OCI-LY1 (cell line): Measurements from ENCODE around the gene RABGAP1L.

ENCODE experiments used
- H2AFZ ChIP-seq: fragments of 200-600 bp; sonication (generic), shearing (Covaris generic); 2 replicates; pipeline ENCODE4 v1.6.0; 2014; ENCODE audit warnings: antibody characterized with exemption, mild to moderate bottlenecking, low read length
- H3F3A ChIP-seq: fragments of 200-600 bp; sonication (generic), shearing (Covaris generic); 2 replicates; pipeline ENCODE4 v1.6.0; 2014; ENCODE audit warnings: mild to moderate bottlenecking, antibody characterized with exemption, low read length, moderate library complexity; ENCODE audit not compliant: insufficient read depth
- H3K27ac ChIP-seq: fragments of 200-600 bp; sonication (generic); 2 replicates; pipeline ENCODE4 v1.5.1; 2014; ENCODE audit warnings: low read length, mixed run types, mild to moderate bottlenecking, low read depth; ENCODE audit not compliant: poor library complexity, severe bottlenecking
- H3K27me3 ChIP-seq: fragments of 200-600 bp; sonication (generic); 2 replicates; pipeline ENCODE4 v1.6.0; 2014; ENCODE audit warnings: antibody characterized with exemption, mild to moderate bottlenecking, low read length, moderate library complexity; ENCODE audit not compliant: insufficient read depth
- H3K36me3 ChIP-seq: fragments of 200-600 bp; sonication (generic); 2 replicates; pipeline ENCODE4 v1.6.1; 2014; ENCODE audit warnings: mild to moderate bottlenecking, antibody characterized with exemption, low read length, moderate library complexity, mixed read lengths; ENCODE audit not compliant: insufficient read depth
- H3K4me1 ChIP-seq: fragments of 200-600 bp; sonication (generic); 2 replicates; pipeline ENCODE4 v1.5.1; 2014; ENCODE audit warnings: mild to moderate bottlenecking, low read length, moderate library complexity; ENCODE audit not compliant: insufficient read depth, severe bottlenecking
- H3K4me2 ChIP-seq: fragments of 200-600 bp; sonication (generic), shearing (Covaris generic); 2 replicates; pipeline ENCODE4 v1.6.1; 2014; ENCODE audit warnings: low read length
- H3K4me3 ChIP-seq: fragments of 200-600 bp; sonication (generic); 2 replicates; pipeline ENCODE4 v1.5.1; 2014; ENCODE audit warnings: low read length, low read depth, mild to moderate bottlenecking, mixed read lengths; ENCODE audit not compliant: poor library complexity, severe bottlenecking
- H3K79me2 ChIP-seq: fragments of 200-600 bp; shearing (Covaris generic); 2 replicates; pipeline ENCODE4 v1.6.1; 2016; ENCODE audit warnings: mixed run types, low read length, mixed read lengths; ENCODE audit not compliant: insufficient read depth
- H3K9ac ChIP-seq: fragments of 200-600 bp; sonication (generic), shearing (Covaris generic); 2 replicates; pipeline ENCODE4 v1.6.1; 2014; ENCODE audit warnings: mild to moderate bottlenecking, low read length, mixed read lengths
- H3K9me2 ChIP-seq: fragments of 200-600 bp; sonication (generic), shearing (Covaris generic); 2 replicates; pipeline ENCODE4 v1.6.1; 2014; ENCODE audit warnings: low read depth, mild to moderate bottlenecking, low read length, mixed read lengths
- H3K9me3 ChIP-seq: fragments of 200-600 bp; shearing (Covaris generic); 2 replicates; pipeline ENCODE4 v1.6.1; 2014; ENCODE audit warnings: low read length, mixed read lengths
- H4K20me1 ChIP-seq: fragments of 200-600 bp; sonication (generic), shearing (Covaris generic); 2 replicates; pipeline ENCODE4 v1.6.0; 2016; ENCODE audit warnings: mild to moderate bottlenecking, low read length; ENCODE audit not compliant: insufficient read depth
- EZH2 ChIP-seq: fragments of 200-600 bp; sonication (generic), shearing (Covaris generic); IDR thresholded peaks from 2 replicates; pipeline ENCODE4 v1.8.0; 2017; ENCODE audit warnings: borderline replicate concordance, mixed run types, mild to moderate bottlenecking, antibody characterized with exemption, low read length, moderate library complexity, mixed read lengths
- TF ChIP-seq, protein P1 (sequence below): fragments of 200-600 bp; sonication (generic), shearing (Covaris generic); IDR thresholded peaks from 2 replicates; pipeline ENCODE4 v1.5.1; 2017; ENCODE audit warnings: mild to moderate bottlenecking, antibody characterized with exemption, low read length, moderate library complexity, mixed read lengths

Gene RABGAP1L

DNA sequence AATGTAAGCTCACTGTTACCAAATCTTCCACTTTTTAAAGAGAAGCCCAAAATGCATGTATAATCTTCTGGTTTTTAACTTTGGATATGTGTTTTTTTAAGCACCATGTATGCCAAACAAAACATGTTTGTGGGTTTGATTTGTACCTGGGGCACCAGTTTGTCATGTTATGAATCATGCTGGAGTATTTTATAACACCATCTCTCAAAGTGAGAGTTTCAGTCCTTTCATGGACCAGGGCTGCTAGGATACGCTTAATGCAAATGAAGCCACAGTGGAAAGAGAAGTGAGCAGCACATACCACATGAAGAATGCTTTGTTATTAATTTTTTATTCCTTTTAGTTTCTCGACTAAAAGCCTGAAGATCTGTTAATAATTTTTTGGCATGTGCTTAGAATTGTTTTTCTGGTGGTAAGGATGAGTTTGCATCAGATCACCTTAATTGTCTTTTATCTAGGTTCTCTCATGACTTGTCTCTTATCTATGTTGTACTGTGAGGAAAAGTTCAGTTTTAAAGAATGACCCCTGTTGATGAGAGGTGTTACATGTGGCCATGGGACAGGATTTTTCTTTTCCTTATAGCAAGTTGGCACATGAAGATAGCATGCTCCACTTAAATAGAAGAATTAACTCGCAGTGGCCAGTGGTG is 2.0 kb upstream of the RABGAP1L start:
- Histone ChIP-seq H3K4me1 (peaks cover 58% of the 10 kb centered on the region), H3K79me2 (peaks cover 20% of the 10 kb centered on the region), H2AFZ (no peak overlapping the region), H3F3A (no peaks in the 10 kb centered on the region), H3K9me3 (no peaks in the 10 kb centered on the region), H3K36me3 (no peaks in the 10 kb centered on the region), H3K27me3 (no peaks in the 10 kb centered on the region), H3K9ac (peak overlapping the region; percentile 19; the same call in 1 of the 2 replicates), H3K4me3 (peak overlapping the region; percentile 92), H3K9me2 (no peaks in the 10 kb centered on the region), H4K20me1 (no peaks in the 10 kb centered on the region), H3K4me2 (peak overlapping the region; percentile 85), H3K27ac (peak overlapping the region; percentile 83)
- TF ChIP-seq, protein P1, sequence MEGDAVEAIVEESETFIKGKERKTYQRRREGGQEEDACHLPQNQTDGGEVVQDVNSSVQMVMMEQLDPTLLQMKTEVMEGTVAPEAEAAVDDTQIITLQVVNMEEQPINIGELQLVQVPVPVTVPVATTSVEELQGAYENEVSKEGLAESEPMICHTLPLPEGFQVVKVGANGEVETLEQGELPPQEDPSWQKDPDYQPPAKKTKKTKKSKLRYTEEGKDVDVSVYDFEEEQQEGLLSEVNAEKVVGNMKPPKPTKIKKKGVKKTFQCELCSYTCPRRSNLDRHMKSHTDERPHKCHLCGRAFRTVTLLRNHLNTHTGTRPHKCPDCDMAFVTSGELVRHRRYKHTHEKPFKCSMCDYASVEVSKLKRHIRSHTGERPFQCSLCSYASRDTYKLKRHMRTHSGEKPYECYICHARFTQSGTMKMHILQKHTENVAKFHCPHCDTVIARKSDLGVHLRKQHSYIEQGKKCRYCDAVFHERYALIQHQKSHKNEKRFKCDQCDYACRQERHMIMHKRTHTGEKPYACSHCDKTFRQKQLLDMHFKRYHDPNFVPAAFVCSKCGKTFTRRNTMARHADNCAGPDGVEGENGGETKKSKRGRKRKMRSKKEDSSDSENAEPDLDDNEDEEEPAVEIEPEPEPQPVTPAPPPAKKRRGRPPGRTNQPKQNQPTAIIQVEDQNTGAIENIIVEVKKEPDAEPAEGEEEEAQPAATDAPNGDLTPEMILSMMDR: no peak

DNA sequence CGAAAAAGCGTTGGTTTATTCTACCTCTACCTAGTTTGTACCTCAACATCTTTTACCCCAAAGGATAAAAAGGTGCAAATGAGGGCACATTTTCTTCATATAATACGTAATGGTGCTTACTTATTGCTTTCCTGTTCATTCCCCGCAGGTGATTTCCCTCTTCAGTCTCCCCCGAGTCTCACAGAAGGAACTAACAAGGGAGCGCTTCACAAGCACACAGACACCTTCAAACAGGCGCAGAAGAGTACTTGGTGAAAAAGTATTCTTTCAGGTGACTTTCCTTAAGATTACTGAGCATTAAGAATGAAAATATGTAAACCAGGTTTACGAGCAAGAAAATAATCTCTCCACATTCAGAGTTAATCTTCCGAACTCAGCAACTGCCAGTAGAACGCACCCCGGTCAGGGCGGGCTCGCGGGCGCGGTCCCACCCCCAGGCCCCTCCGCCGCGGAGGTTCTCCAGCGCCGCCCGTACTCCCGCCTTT is 511 bp upstream of the RABGAP1L start:
- Histone ChIP-seq H3F3A (no peaks in the 10 kb centered on the region), H3K9me3 (no peaks in the 10 kb centered on the region), H3K36me3 (no peaks in the 10 kb centered on the region), H3K79me2 (peaks cover 31% of the 10 kb centered on the region), H2AFZ (no peak overlapping the region), H4K20me1 (no peaks in the 10 kb centered on the region), H3K9ac (peak overlapping the region; percentile 77), H3K27me3 (no peaks in the 10 kb centered on the region), H3K27ac (peak overlapping the region; percentile 83), H3K4me1 (peaks cover 61% of the 10 kb centered on the region), H3K4me3 (peak overlapping the region; percentile 92), H3K9me2 (no peaks in the 10 kb centered on the region), H3K4me2 (peak overlapping the region; percentile 85)
- TF ChIP-seq, protein P1: no peak
- no peak for TF ChIP-seq EZH2

DNA sequence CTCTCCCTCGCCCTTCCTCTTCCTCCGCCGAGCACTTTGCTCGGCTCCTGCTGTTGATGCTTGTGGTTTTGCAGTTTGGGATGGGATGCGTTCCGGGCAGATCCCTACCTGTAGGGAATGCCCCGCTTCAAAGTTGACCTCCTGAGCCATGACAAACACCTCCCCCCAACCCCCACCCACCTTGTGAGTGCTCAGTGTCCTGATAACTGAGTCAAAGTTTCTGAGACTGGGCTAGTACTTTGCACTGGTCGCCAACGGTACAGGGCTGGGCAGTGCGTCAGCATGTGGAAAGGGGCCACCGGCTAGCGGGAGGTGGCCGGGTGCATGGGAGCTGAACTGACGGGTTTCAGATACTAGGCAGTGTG is 771 bp downstream of the RABGAP1L start:
- Histone ChIP-seq H3K4me1 (peaks cover 68% of the 10 kb centered on the region), H3K4me2 (peak overlapping the region; percentile 94), H3F3A (no peaks in the 10 kb centered on the region), H4K20me1 (no peaks in the 10 kb centered on the region), H3K27me3 (no peaks in the 10 kb centered on the region), H3K9me3 (no peaks in the 10 kb centered on the region), H3K9ac (peak overlapping the region; percentile 79), H3K36me3 (no peaks in the 10 kb centered on the region), H3K4me3 (peak overlapping the region; percentile 92), H3K79me2 (peaks cover 38% of the 10 kb centered on the region), H3K27ac (peak overlapping the region; percentile 73), H2AFZ (no peak overlapping the region), H3K9me2 (no peaks in the 10 kb centered on the region)
- TF ChIP-seq, protein P1: no peak
- TF ChIP-seq EZH2: no peak
